Activated T-cell treated with anti-CD3 and anti-CD28 coated beads for 1 hour (primary cell): ENCODE measurements around the gene ATG10.
"Not testable (repeated sequence)": the region's sequence is repeated elsewhere in the genome, so short reads cannot be mapped to it uniquely, and the experiment has no call there.

Experiments
- DNase-seq: peaks from one replicate; pipeline ENCODE4 v3.0.0-alpha.2; 2020; ENCODE audit warnings: low read depth

Gene ATG10

DNA sequence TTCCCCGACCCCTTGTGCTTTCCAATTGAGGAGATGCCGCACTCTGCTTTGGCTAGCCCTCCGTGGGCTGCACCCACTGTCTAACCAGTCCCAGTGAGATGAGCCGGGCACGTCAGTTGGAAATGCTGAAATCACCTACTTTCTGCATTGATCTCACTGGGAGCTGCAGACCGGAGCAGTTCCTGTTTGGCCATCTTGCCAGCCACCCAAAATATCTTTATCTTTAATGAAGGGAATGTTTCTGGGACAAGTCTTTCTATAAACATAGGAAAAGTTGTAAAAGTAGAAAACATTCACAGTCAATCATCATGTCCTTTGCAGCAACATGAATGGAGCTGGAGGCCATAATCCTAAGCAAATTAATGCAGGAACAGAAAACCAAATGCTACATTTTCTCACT lies 158.8 kb downstream of the ATG10 start:
- DNase-seq, result no peak

DNA sequence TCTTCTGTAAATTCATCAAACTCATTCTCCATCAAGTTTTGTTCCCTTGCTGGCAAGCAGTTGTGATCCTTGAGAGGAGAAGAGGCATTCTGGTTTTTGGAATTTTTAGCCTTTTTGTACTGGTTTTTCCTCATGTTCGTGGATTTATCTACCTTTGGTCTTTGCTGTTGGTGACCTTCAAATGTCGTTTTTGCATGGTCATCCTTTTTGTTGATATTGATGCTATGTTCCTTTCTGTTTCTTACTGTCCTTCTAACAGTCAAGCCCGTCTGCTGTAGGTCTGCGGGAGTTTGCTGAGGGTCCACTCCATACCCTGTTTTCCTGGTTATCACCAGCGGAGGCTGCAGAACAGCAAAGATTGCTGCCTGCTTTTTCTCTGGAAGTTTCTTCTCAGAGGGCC lies 165.4 kb downstream of the ATG10 start:
- DNase-seq, result no peak

DNA sequence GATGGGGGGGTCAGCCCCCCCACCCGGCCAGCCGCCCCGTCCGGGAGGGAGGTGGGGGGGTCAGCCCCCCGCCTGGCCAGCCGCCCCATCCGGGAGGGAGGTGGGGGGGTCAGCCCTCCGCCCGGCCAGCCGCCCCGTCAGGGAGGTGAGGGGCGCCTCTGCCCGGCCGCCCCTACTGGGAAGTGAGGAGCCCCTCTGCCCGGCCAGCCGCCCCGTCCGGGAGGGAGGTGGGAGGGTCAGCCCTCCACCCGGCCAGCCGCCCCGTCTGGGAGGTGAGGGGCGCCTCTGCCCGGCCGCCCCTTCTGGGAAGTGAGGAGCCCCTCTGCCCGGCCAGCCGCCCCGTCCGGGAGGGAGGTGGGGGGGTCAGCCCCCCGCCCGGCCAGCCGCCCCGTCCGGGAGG lies 168.0 kb downstream of the ATG10 start:
- not testable (repeated sequence) for DNase-seq

DNA sequence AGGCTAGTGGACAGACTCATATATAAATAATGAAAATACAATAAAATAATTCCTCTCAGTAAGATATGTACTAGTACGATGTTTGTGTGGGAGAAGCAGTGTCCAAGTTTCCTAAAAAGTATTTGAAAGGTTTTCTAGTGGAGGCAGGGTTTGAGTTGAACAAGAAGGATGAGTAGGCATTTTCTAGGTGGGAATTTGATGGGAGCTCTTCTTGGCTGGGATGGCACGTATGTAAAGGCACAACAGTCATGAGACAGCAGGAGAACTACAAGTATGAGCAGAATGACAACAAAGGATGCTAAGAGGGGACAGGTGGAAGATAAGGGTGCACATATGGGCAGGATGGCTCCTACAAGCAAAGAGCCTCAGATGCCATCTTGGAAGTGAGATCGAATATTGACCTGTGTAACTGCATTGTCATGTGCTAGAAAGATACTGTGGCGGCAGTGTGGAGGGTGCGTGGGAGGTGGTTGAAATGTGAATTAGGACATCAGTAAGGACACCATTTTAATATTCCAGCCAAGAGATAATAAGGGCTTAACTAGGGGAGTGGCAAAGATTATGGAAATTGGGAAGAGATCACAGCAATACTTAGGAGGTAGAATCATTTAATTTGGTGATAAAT lies 170.5 kb downstream of the ATG10 start:
- no peak for DNase-seq

DNA sequence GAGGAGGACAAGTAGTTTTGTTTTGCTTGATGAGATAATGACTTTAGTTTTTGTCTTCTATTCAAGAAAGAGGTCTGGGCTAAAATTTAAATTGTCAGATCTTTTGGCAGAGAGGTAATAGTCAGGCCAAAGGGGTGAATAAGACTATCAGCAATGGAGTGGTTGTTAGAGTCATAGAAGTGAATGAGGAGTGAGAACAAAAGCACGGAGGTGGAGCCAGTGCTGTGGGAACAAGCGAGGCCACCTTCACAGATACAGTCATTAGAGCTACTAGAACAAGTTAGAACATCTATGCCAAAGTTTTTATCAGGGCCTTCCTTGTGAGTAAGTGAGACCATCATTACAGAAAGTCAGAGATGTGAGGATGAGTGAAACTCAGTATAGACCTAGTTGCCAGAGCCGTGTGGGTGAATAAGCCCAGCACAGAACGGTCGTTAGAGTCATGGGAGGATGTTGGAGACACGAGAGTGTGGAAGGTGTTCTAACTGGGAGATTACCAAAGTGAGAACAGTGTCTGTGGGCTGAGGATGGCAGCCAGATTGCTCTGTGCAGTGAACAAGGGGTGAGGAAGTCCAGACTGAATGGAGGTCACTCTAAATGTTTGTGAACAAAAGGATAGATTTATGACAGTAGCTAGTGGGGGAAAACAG lies 171.2 kb downstream of the ATG10 start:
- DNase-seq, result no peak

DNA sequence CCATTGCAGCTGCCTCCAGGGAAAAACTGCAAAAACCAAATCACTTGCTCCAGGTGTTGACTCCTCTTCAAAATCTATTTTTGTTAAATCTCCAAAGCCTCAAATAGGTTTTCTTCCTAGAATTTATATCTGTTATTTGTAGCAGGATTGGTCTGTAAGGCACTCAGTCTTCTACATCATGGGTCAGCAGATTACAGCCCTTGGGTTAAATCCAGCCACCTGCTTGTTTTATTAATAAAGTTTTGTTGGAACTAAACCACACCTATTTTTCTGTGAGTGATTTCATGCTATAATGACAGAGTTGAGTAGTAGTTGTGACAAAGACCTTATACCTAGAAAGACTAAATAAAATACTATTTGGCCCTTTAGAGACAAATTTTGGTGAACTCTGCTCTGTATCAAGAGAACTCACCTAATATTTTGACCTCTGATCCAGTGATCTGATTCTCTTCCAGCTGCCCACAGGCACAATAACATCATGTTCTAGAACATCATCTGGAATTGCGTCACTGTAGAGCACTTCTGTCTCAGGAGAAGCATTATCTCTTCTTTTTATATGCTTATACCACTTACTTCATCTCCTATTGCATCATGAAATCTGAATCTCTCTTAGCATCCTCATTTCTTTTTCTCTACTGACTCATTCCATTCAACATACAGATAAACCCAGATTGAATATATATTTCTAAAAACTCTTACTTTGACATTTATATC lies 176.2 kb downstream of the ATG10 start:
- DNase-seq, result no peak

DNA sequence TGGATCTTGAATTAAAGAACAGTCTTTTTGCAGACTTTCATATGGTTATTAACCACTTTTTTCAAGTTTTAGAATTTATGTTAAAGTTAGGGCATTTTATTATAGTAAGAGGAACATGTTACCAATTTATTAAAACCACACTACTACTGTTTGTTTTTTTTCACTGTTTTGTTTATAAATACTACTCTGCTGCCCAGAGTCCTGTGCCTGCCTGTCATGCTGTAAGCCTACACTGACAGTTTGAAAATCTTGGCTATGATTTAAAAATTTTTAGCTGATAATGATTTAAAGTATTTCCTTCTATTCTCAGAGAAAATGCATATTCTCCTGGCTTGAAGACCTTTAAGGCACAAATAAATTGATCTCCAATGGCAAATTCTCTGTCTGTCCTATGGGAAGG lies 177.6 kb downstream of the ATG10 start:
- no peak for DNase-seq

DNA sequence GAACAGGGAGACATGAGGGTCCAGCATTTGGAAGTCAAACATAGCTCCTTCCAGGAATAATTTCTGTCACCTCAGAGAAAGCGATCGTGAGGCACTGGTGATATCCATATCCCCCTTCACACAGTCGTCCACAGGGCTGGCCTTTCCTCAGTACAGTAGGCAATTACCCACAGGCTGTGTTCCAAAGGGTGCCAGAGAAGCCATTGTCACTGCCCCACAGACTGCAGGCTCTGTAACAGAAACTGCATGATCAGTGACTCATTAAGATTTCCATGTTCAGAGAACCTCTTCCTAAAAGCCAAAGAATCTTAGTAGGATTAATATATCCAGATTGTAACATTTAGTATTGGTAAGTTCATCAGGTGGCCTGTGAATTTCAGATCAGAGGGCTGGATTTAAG lies 178.7 kb downstream of the ATG10 start:
- DNase-seq, result no peak

DNA sequence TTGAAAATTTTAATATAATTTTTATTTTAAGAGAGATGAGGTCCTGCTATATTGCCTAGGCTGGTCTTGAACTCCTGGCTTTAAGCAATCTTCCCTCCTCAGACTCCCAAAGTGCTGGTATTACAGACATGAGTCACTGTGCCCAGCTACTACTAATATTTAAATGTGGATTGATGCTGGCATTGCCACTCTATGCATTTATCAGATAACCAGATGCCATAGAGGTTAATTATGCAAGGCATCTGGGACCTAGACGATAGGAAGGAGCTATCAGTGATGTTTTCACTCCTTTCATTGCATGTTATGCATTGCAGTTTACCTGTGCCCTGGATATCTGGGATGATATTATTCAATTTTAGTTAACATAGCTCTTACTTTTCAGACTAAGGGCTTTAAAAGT lies 179.4 kb downstream of the ATG10 start:
- DNase-seq, result no peak

DNA sequence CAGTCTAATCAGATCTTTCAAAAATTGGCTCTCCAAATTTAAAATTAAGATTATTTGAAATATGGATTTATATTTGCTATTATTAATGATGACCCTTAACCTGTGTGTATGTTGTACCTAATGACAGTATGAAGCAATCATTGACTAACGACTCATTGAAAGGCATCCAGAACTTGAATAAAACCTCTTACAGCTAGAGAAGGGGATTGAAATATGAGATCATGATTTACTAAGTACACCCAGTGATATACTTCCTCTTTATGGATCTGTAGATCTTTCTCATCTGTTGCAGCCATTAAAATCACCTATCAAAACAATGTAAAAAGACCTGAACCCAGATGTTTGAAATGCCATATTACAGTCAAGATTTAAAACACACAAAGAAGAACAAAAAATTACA lies 179.8 kb downstream of the ATG10 start:
- DNase-seq, result no peak

DNA sequence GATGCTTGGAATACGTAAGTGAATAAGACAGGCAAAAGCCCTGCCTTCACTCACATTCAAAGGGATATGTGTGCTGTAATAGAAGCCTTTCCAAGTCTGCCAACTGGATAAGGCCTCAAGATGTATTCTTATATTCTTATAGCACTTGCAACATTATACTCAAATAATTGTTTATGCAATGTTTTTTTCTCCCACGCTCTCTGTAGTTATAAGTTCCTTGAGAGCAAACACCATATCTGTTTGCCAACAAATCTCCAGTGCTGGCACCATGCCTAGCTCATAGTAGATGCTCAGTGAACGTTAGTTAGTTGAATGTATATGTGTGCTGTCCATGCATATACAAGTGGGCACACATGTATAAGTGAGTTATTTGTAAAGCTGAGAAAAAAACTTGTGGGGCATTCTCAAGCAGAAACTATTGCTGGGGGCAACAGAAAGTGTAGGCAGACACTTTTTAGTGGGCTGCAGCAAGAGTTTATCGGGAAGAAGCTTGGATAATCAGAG lies 181.2 kb downstream of the ATG10 start:
- DNase-seq, result no peak

DNA sequence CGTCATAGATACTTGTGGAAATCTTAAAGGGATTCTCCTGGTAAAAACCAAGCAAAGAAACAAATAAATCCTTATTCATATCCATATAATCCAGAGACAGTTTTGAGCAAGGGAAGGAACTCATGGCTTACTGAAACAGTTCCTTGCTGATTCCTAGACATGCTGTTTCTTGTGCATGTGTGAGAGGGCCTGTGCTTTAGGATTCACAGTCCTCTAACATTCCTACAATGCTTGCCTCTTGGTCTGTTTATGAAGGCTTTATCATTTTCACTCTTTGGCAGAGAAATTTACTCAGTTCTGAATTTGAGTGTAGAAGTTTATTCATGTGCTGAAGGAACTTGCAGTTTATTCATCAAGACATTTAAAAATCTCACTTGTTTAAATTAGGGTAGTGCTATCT lies 183.0 kb downstream of the ATG10 start:
- no peak for DNase-seq

DNA sequence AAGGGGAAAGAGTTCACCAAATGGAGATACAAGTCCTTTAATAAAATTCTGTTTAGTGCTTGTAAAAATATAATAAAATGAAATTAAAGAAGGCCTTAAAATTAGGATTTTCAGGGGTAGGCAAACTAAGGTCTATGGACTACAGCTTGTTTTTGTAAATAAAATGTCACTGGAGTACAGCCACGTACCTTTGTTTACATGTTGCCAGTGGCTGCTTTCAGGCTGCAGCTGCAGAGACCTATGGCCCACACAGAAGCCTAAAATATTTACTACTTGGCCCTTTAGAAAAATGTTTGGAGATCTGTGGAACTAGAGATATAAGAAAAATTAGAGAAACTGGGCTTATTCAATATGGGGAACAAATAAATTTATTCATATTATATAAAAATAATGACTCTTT lies 183.5 kb downstream of the ATG10 start:
- DNase-seq, result no peak

DNA sequence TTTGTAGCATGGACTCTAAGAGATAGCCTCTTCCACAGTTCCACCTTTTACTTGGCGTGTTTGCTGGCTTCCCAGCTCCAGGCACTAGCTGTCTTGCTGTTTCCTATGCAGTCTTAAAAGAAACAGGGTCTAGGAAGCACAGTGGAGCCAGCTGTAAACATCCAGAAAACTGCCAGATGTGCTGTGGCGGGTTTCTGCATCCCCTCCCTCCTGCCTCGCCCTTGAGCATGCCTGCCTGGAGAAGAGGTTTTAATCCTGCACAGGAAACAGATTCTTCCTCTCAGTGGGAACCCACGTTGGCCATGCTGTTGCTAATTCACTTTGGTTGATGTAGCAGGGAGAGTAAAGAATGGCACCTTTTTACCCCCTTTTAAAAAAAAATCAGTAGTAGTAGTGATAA lies 185.1 kb downstream of the ATG10 start:
- DNase-seq, result no peak

DNA sequence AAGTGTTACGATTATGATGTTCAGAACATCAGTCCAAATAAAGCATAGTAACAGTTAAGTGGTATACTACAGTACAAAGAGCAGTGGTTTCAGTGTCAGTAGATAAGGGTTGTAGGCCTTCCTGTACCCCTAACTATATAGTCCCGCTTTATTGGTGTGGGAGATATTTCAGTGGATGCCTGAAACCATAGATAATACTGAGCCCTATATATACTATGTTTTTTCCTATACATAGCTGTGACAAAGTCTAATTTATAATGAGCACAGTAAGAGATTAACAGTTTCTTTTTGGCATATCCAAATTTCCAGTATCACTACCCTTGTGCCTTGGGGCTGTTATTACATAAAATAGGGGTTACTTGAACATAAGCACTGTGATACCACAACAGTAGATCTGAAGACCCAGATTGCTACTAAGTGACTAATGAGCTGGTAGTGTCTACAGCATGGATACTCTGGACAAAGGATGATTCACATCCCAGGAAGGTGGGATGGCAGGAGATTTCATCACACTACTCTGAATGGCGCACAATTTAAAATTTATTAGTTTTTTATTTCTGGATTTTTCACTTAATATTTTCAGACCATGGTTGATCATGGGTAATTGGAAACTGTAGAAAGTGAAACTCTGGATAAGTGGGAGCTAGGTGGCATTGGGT lies 187.1 kb downstream of the ATG10 start:
- no peak for DNase-seq

DNA sequence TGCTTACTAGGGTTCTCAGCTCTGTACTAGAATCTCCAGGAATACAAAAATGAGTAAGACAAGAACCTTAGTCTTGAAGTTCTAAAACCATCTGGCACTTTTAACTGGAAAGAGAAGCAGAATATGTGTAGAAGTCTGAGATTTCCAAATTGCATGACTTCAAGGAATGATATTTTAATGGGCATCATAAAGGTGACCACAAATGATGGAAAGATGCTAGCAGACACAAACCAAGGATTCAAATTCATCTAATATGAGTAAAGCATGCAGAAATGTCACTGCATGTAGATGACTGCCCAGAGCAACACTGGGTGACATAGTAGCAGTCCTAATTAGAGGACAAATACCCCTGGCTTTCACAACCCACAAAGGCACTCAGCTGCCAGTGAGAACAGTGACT lies 189.1 kb downstream of the ATG10 start:
- DNase-seq, result no peak

DNA sequence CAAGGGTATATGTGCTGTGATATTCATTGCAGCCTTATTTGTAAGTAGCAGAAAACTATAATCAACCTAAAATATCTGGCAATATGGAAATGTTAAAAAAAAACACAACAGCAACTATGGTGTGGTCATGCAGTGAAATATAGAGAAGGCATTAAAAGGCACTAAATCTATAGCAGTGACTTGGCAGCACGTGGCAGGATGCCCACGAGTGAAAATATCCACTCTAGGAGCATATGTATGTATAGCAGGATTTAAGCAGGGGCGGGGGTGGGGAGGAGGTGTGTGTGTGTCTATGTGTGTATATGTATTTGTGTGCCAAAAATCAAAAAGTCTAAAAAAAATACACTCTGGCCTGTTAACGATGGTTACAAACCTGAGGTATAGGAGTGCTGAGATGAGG lies 190.8 kb downstream of the ATG10 start:
- DNase-seq, result no peak

DNA sequence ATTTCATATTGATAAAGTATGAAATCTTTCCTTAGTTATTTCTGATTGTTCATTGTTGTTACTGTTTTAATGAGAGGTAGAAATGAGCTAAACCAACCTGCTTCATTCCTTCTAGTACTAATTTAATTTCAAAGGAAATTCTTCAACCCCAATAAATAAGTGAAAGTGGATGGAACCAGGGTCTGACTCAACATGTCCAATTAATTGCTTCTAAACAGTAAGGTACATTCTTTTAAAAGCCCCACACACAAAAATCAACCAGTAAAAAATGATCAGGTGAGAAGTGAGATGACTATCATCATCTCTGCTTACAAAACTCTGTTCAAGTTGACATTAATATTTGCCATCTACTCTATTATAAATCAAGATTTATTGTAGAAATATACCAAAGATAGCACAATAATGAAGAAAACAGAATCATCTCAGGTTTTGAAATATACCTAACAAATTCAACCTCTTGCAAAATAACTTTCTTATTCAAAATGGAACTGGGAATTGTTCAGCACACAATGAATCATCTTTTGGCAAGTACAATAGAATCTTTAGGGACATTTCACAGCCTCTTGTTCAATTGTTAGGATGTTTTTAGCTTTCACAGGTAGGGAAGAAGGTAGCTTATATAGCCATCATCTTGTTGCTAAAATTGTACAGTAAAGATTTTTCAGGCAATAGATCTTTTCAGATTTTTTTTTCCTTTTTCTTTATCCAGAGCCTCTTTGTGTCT lies 191.8 kb downstream of the ATG10 start:
- DNase-seq, result no peak

DNA sequence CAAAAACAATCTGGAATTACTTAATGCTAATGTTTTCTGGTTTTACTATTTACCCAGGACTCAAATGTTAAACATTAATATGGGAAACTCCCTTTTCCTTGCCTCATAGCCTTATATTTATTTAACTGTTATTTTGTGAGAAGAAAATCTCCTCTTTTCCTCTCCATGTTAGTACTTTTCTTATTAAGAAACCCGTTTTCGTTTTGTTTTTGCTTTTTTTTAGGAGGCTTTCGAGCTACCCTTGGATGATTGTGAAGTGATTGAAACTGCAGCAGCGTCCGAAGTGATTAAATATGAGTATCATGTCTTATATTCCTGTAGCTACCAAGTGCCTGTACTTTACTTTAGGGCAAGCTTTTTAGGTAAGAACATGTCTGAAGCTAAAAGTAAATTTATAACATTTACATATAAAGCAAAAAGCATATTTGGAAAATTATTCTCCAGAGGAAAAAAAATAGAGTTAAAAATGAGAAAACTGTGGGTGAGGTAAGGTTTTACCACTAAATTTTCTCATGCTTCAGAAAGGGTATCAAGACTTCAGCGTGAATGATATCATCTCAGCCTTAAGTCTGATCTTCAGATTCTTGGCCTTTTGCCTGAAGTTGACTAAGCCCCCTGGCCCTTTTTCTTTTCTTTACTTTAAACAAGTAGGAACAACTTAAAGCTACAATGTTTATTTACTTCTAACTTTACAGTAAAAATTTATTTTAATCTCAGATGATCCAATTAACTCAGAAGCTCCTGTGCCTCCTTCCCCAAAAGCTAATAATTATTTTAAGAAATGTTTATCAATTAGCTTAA lies 192.6 kb downstream of the ATG10 start:
- no peak for DNase-seq

DNA sequence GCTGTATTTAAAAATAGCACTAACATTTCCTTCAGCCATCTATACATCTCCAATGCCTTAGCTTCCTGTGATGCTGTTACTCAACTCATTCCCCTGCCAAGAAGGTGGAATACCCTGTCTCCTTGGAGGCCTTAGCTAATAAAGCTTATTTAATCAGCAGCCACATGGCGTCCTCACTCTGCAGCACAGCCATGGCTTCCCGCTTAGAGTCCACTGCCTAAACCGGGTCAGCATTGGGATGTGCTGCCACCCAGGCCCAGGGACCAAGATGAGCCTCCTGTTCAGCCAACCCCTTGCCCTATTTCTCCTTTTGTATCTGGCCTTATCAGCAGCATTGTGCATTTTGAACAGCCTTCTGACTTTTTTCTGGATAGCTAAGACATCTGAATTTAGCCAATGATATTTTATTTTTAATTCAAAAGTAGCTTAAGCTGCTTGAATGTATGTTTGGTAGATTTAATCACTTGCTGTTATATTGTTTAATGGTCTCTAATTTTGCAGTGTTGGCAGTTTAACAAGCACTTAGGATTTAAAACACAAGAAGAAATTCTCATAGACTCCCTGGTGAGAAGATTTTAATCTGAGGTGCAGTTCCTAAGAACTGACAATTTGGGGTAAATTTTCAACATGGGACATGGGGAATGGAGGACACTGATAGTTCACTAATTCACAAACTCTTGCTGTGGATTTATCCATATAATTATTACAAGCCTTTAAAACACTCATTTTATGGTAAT lies 193.3 kb downstream of the ATG10 start:
- no peak for DNase-seq
